Smooth muscle cell (in vitro differentiated cells): Measurements from ENCODE around the gene MARCHF11. TPM values are rescaled to one million over a fixed set of nuclear protein-coding genes. Genes with fewer than 3 reads are reported as not detected.

ENCODE experiments used
- DNase-seq: peaks from one replicate; lab custom pipeline; 2025; ENCODE audit not compliant: unreplicated experiment; lab: John Stamatoyannopoulos, UW
- H2AFZ ChIP-seq: fragments of 200-600 bp; sonication (generic); 2 replicates; pipeline ENCODE4 v1.6.0; 2016; ENCODE audit warnings: antibody characterized with exemption, low read depth, mild to moderate bottlenecking
- H3F3A ChIP-seq: fragments of 200-600 bp; sonication (generic); 2 replicates; pipeline ENCODE4 v1.6.0; 2017; ENCODE audit warnings: antibody characterized with exemption, low read depth
- H3K27ac ChIP-seq: fragments of 200-600 bp; sonication (generic); 2 replicates; pipeline ENCODE4 v1.5.1; 2016; ENCODE audit warnings: low read depth, mild to moderate bottlenecking
- H3K27me3 ChIP-seq: fragments of 200-600 bp; sonication (generic); 2 replicates; pipeline ENCODE4 v1.6.1; 2016; ENCODE audit warnings: low read depth, mild to moderate bottlenecking
- H3K36me3 ChIP-seq: fragments of 200-600 bp; sonication (generic); 2 replicates; pipeline ENCODE4 v1.5.1; 2016; ENCODE audit warnings: low read depth
- H3K4me1 ChIP-seq: fragments of 200-600 bp; sonication (generic); 2 replicates; pipeline ENCODE4 v1.5.1; 2016; ENCODE audit warnings: low read depth
- H3K4me2 ChIP-seq: fragments of 200-600 bp; sonication (generic); 2 replicates; pipeline ENCODE4 v1.6.0; 2016; ENCODE audit warnings: mild to moderate bottlenecking
- H3K4me3 ChIP-seq: fragments of 200-600 bp; sonication (generic); 2 replicates; pipeline ENCODE4 v1.5.1; 2016; ENCODE audit warnings: mild to moderate bottlenecking
- H3K79me2 ChIP-seq: fragments of 200-600 bp; sonication (generic); 2 replicates; pipeline ENCODE4 v1.6.0; 2016; ENCODE audit warnings: low read depth, mild to moderate bottlenecking
- H3K9ac ChIP-seq: fragments of 200-600 bp; sonication (generic); 2 replicates; pipeline ENCODE4 v1.6.0; 2016; ENCODE audit warnings: low read depth
- H3K9me3 ChIP-seq: fragments of 200-600 bp; sonication (generic); replicated peaks from 2 replicates; pipeline ENCODE4 v1.5.1; 2016; ENCODE audit warnings: low read depth
- H4K20me1 ChIP-seq: fragments of 200-600 bp; sonication (generic); 2 replicates; pipeline ENCODE4 v1.6.0; 2016; ENCODE audit warnings: low read depth
- WGBS: methylation state at CpG from one replicate; pipeline ENCODE4 v1.1.7; 2016; ENCODE audit warnings: low lambda C conversion rate; 5-methylcytosine and 5-hydroxymethylcytosine counted together
- polyA plus RNA-seq: library from polyadenylated mRNA; unstranded; fragments of >200 nt; fragmentation: Nextera tagmentation; extraction: Ambion mirVana; gene quantifications from 2 replicates; pipeline ENCODE4 v1.2.1, GENCODE V29; 2016
- total RNA-seq: library from RNA; depleted of rRNA; stranded (reverse); fragments of >200 nt; gene quantifications from 2 replicates; pipeline ENCODE4 v1.2.3, GENCODE V29; 2014
- TF ChIP-seq, protein P1 (sequence below): fragments of 200-600 bp; sonication (generic); IDR thresholded peaks from 2 replicates; pipeline ENCODE4 v1.5.1; 2017; ENCODE audit warnings: borderline replicate concordance, mild to moderate bottlenecking, antibody characterized with exemption; ENCODE audit not compliant: insufficient read depth, poor library complexity, severe bottlenecking

The MARCHF11 gene
- total and polyA plus RNA-seq, 2 experiments from 2014 or later, result not detected

DNA sequence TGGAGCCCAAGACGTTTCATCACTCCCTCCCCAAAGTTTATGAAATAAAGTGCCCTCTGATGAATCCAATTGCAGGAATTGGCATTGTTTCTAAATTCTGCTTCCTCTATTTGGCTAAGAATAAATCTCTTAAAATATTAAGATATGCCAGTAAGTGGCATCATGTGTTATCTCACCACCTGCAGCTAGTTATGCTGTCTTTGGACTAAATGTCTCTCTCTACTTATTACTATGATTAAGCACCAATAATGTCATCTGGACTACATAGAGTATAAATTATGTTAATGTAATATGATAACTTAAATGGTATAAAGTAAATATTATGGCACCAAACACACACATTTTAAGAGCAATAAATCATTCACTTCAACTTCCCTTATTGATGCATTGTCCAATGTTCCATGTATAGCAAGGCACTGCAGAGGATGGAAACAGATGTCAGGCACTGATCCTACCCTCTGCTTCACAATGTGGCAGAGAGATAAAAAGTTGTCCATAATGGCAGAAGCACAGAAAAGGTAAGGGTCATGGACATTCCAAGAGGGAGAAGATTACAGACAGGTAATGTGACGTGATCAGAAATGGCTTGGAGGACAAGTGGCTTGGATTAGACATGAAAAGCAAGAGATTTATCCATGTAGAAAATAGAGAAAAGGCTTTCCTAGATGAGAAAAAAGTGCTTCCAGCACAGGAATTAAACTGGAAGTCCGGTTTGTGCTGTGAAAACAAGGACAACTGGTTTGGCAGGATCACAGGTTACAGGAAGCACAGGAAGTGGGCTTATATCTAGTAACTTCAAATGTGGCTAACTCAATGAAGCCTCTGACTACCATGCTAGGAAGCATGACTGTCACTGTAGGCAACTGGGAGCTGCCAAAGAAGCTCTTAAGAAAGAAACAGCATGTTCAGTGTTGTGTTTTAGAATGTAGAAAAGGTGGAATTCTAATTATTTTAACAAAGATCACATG is 26.7 kb downstream of the MARCHF11 start:
- TF ChIP-seq, protein P1, sequence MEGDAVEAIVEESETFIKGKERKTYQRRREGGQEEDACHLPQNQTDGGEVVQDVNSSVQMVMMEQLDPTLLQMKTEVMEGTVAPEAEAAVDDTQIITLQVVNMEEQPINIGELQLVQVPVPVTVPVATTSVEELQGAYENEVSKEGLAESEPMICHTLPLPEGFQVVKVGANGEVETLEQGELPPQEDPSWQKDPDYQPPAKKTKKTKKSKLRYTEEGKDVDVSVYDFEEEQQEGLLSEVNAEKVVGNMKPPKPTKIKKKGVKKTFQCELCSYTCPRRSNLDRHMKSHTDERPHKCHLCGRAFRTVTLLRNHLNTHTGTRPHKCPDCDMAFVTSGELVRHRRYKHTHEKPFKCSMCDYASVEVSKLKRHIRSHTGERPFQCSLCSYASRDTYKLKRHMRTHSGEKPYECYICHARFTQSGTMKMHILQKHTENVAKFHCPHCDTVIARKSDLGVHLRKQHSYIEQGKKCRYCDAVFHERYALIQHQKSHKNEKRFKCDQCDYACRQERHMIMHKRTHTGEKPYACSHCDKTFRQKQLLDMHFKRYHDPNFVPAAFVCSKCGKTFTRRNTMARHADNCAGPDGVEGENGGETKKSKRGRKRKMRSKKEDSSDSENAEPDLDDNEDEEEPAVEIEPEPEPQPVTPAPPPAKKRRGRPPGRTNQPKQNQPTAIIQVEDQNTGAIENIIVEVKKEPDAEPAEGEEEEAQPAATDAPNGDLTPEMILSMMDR, result no peak
- Histone ChIP-seq H3K27ac (no peak overlapping the region), H2AFZ (no peak overlapping the region)

DNA sequence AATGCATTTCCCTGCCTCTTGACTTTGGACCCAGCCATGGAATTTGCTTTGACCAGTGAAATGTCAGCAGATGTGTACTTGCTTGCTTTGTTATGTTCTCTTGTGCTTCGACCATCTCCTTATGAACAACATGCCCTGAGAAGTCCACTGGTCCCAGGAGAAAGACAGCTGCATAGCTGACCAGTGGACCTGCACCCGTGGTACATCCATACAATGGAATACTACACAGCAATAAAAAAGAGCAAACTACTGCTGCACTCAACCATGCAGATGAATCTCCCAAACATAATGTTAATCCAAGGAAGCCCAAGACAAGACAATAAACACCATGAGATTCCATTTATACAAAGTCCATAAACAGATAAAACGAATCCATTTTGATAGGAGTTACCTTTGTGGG is 30.0 kb downstream of the MARCHF11 start:
- Histone ChIP-seq H3K36me3 (no peaks in the 10 kb centered on the region), H3K27me3 (no peaks in the 10 kb centered on the region), H2AFZ (no peak overlapping the region), H3K27ac (no peak overlapping the region), H3K4me2 (no peak overlapping the region), H3F3A (no peaks in the 10 kb centered on the region), H3K9me3 (no peaks in the 10 kb centered on the region), H3K4me1 (no peaks in the 10 kb centered on the region), H3K4me3 (no peak overlapping the region), H3K9ac (no peak overlapping the region), H4K20me1 (no peaks in the 10 kb centered on the region), H3K79me2 (no peaks in the 10 kb centered on the region)
- TF ChIP-seq, protein P1, result no peak
- 87% methylated on average over 3 of the region's 3 CpGs for WGBS
- DNase-seq, result no peak

More for the DNA sequence above, 26.7 kb downstream of the MARCHF11 start:
- Histone ChIP-seq H3K79me2 (no peaks in the 10 kb centered on the region), H4K20me1 (no peaks in the 10 kb centered on the region), H3K36me3 (no peaks in the 10 kb centered on the region), H3K9ac (no peak overlapping the region), H3K4me2 (no peak overlapping the region), H3F3A (no peaks in the 10 kb centered on the region), H3K4me1 (no peaks in the 10 kb centered on the region), H3K9me3 (no peaks in the 10 kb centered on the region), H3K4me3 (no peak overlapping the region), H3K27me3 (no peaks in the 10 kb centered on the region)
- no peak for DNase-seq
- WGBS, result 80% methylated on average over 3 of the region's 3 CpGs

DNA sequence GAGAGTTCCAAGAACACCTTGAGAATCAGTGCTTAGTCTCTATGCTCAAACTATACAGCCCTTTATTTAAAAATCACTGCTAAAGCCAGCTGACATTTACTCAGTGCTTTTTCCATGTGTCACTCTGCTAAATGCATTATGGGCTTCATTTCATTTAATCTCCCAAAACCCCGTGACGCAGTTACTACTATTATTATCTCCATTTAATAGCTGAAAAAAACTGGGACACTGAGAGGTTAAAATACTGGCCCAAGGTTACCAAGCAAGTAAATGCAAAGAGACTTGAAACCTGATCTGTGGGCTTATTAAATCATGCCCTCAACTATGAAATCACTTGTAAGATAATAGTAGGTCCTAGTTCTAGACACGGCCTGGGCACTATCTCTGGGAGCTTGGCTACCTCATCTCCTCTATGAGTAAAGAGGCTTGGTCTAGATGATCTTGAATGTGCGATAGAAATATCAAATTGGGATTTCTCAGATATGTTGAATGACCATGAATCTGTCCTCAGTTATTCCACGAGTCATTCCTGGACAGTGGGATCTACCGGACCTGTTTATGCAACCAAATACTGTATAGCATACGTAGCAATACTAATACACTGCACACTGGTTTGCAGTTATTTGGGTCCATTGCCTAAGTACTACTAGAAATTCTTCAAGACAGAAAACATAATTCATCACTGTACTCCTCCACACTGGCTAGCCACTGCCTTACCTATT is 32.3 kb downstream of the MARCHF11 start:
- Histone ChIP-seq H3K9ac (no peak overlapping the region), H3K79me2 (no peaks in the 10 kb centered on the region), H3K4me3 (no peak overlapping the region), H3K36me3 (no peaks in the 10 kb centered on the region), H4K20me1 (no peaks in the 10 kb centered on the region), H3K4me1 (no peaks in the 10 kb centered on the region), H3K4me2 (no peak overlapping the region), H3K27ac (no peak overlapping the region), H2AFZ (no peak overlapping the region), H3F3A (no peaks in the 10 kb centered on the region), H3K27me3 (no peaks in the 10 kb centered on the region), H3K9me3 (no peaks in the 10 kb centered on the region)
- TF ChIP-seq, protein P1, result no peak
- 83% methylated on average over 7 of the region's 7 CpGs for WGBS
- no peak for DNase-seq
